ENCODE measurements around the gene PRKG1. TPM values are rescaled to one million over a fixed set of nuclear protein-coding genes. Genes with fewer than 3 reads are reported as not detected.

PRKG1 gene
- total RNA-seq, 4 donors from 2014 or later = 26.5 to 72.3 (median 58.1) TPM

- 100% methylated on average over 1 of the region's 1 CpG for WGBS, 2 donors
- Histone ChIP-seq H3K4me3 (replicated peaks in 1 of 3) (no peak overlapping the region), H3K36me3 (no peaks in the 10 kb centered on the region), H3K9me3 (no peaks in the 10 kb centered on the region), H3K4me1 (no peaks in the 10 kb centered on the region), H3K27ac (no peak overlapping the region), H3K27me3 (no peaks in the 10 kb centered on the region)
- no peak for DNase-seq
- TF ChIP-seq, protein P1, sequence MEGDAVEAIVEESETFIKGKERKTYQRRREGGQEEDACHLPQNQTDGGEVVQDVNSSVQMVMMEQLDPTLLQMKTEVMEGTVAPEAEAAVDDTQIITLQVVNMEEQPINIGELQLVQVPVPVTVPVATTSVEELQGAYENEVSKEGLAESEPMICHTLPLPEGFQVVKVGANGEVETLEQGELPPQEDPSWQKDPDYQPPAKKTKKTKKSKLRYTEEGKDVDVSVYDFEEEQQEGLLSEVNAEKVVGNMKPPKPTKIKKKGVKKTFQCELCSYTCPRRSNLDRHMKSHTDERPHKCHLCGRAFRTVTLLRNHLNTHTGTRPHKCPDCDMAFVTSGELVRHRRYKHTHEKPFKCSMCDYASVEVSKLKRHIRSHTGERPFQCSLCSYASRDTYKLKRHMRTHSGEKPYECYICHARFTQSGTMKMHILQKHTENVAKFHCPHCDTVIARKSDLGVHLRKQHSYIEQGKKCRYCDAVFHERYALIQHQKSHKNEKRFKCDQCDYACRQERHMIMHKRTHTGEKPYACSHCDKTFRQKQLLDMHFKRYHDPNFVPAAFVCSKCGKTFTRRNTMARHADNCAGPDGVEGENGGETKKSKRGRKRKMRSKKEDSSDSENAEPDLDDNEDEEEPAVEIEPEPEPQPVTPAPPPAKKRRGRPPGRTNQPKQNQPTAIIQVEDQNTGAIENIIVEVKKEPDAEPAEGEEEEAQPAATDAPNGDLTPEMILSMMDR (IDR thresholded peaks at IDR 0.05) = no peak
- TF ChIP-seq POLR2A (IDR thresholded peaks at IDR 0.05) = no peak
- intact Hi-C loops (cut with DNase I) = no loop called here
Observed at GRCh38 chr10:51765284-51765971, 691.1 kb downstream of the PRKG1 start.

GRCh38 chr10:51766423-51767102, 692.3 kb downstream of the PRKG1 start:
- H3K36me3 ChIP-seq = no peaks in the 10 kb centered on the region
- H3K9me3 ChIP-seq = no peaks in the 10 kb centered on the region
- H3K4me1 ChIP-seq = no peaks in the 10 kb centered on the region
- intact Hi-C loops (cut with DNase I) = no loop called here
- H3K27ac ChIP-seq = no peak overlapping the region
- WGBS, 2 donors = 95 to 96% methylated on average over 3 of the region's 3 CpGs
- no peak overlapping the region for H3K4me3 ChIP-seq (replicated peaks in 1 of 3)
- DNase-seq = no peak
- TF ChIP-seq, protein P1 (IDR thresholded peaks at IDR 0.05) = no peak
- no peak for TF ChIP-seq POLR2A (IDR thresholded peaks at IDR 0.05)
- H3K27me3 ChIP-seq = no peaks in the 10 kb centered on the region

DNA sequence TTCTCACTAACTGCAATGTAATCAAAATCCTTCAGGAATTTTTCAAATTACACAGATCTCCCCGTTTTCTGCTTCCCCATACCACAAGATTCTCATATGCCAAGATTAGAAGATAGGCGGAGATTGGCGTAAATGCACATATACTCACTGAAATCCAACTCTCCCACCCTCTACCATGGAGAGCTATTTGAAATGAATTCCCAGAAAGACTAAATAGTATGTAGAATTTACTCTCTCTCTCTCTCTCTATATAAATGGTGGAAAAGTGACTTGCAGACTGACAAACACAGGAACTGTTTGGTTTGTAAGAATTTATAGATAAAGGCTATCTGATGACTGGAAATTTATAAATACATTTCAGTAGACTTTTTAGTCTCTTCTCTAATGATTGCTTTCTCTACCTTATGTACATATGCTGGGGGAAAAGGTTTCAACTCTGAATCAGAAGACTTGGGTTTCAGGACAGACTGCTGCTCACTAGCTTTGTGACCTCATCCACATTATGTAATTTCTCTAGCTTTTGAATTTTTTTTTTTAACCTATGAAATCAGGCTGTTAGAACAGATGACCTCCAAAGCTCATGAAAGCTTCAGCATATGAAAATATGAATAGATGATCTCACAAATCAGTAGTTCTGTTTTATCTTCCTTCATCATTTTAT, 692.9 kb downstream of the PRKG1 start:
- H3K27me3 ChIP-seq = no peaks in the 10 kb centered on the region
- intact Hi-C loops (cut with DNase I) = no loop called here
- no peak for DNase-seq
- no peak overlapping the region for H3K27ac ChIP-seq
- no peaks in the 10 kb centered on the region for H3K9me3 ChIP-seq
- no peak overlapping the region for H3K4me3 ChIP-seq (replicated peaks in 1 of 3)
- WGBS, 2 donors = 95% methylated on average over 3 of the region's 3 CpGs
- no peaks in the 10 kb centered on the region for H3K36me3 ChIP-seq
- TF ChIP-seq POLR2A (IDR thresholded peaks at IDR 0.05) = no peak
- TF ChIP-seq, protein P1 (IDR thresholded peaks at IDR 0.05) = no peak
- H3K4me1 ChIP-seq = no peaks in the 10 kb centered on the region

DNA sequence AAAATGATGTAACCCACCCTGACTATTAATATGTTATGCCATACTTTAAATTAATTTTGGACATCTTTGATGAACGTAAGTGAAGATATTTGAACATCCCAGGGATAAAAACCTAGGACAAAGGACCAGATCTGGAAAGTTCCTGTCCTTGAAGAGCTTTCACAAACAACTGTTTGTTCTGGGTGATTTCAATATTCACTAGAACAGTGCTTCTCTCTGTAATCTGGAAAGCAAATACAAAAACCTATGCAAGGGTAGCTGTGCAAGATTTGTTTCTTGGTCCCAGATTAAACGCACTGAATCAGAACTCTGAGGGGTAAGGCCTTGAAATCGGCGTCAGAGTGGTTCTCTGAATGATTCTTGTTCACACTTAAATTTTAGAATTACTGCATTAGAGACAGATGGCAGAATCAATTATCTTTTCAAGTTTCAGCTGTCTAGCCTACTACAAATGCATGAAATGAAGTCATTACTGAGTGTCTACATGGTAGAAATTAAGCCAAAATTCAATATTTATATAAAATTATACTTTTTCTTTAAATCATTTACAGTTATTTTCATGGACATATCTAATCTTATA, 694.7 kb downstream of the PRKG1 start:
- H3K9me3 ChIP-seq = no peaks in the 10 kb centered on the region
- no peaks in the 10 kb centered on the region for H3K27me3 ChIP-seq
- H3K27ac ChIP-seq = no peak overlapping the region
- no peaks in the 10 kb centered on the region for H3K36me3 ChIP-seq
- H3K4me1 ChIP-seq = no peaks in the 10 kb centered on the region
- H3K4me3 ChIP-seq (replicated peaks in 1 of 3) = no peak overlapping the region
- TF ChIP-seq POLR2A (IDR thresholded peaks at IDR 0.05) = no peak
- TF ChIP-seq, protein P1 (IDR thresholded peaks at IDR 0.05) = no peak
- intact Hi-C loops (cut with DNase I) = no loop called here
- 93 to 95% methylated on average over 4 of the region's 4 CpGs for WGBS, 2 donors
- no peak for DNase-seq
